Esophagus muscularis mucosa (tissue), 4 donors: ENCODE data around the gene PIM3.

ENCODE experiments used
- EP300 ChIP-seq: sonication (generic); formaldehyde crosslinking; IDR thresholded peaks from one replicate; pipeline ENCODE4 v1.6.1; 2017; ENCODE audit warnings: antibody characterized with exemption
- POLR2A ChIP-seq: fragments of 450-650 bp; IDR thresholded peaks from one replicate; pipeline ENCODE4 v1.6.1; 2017; ENCODE audit warnings: antibody characterized with exemption, moderate library complexity, mild to moderate bottlenecking, low read depth
- TF ChIP-seq, protein P1 (sequence below), 3 experiments: fragments of 200-600 bp in 2 of 3; fragments of 450-650 bp in 1 of 3; sonication (generic) in 2 of 3; IDR thresholded peaks; one replicate each; pipeline ENCODE4 v1.5.1; 2017 to 2019; ENCODE audit warnings: antibody characterized with exemption in 3 of 3, mild to moderate bottlenecking in 2 of 3, moderate library complexity in 1 of 3

DNA sequence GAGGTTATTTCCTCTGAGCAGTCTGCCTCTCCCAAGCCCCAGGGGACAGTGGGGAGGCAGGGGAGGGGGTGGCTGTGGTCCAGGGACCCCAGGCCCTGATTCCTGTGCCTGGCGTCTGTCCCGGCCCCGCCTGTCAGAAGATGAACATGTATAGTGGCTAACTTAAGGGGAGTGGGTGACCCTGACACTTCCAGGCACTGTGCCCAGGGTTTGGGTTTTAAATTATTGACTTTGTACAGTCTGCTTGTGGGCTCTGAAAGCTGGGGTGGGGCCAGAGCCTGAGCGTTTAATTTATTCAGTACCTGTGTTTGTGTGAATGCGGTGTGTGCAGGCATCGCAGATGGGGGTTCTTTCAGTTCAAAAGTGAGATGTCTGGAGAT is 3.1 kb downstream of the PIM3 start:
- TF ChIP-seq, protein P1, sequence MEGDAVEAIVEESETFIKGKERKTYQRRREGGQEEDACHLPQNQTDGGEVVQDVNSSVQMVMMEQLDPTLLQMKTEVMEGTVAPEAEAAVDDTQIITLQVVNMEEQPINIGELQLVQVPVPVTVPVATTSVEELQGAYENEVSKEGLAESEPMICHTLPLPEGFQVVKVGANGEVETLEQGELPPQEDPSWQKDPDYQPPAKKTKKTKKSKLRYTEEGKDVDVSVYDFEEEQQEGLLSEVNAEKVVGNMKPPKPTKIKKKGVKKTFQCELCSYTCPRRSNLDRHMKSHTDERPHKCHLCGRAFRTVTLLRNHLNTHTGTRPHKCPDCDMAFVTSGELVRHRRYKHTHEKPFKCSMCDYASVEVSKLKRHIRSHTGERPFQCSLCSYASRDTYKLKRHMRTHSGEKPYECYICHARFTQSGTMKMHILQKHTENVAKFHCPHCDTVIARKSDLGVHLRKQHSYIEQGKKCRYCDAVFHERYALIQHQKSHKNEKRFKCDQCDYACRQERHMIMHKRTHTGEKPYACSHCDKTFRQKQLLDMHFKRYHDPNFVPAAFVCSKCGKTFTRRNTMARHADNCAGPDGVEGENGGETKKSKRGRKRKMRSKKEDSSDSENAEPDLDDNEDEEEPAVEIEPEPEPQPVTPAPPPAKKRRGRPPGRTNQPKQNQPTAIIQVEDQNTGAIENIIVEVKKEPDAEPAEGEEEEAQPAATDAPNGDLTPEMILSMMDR (IDR thresholded peaks at IDR 0.05), result no peak
- TF ChIP-seq POLR2A, result no peak
- TF ChIP-seq EP300, result no peak
